ENCODE data around the gene LAMC1. TPM values are rescaled to one million over a fixed set of nuclear protein-coding genes. Genes with fewer than 3 reads are reported as not detected.
"Not testable (repeated sequence)": the region's sequence is repeated elsewhere in the genome, so short reads cannot be mapped to it uniquely, and the experiment has no call there.

LAMC1 gene
- total RNA-seq, 1 donor from 2014 or later, result 164 TPM

- H3K36me3 Mint-ChIP-seq, result peaks cover 37% of the 10 kb centered on the region
- peaks cover 3% of the 10 kb centered on the region for H3K4me1 Mint-ChIP-seq
- no peak for DNase-seq (ENCODE audit: low spot score in 2 of 2, unreplicated experiment in 2 of 2)
- no peak overlapping the region for H3K27ac Mint-ChIP-seq
- no peak overlapping the region for H3K4me3 Mint-ChIP-seq
- H3K27me3 Mint-ChIP-seq (ENCODE audit: low read depth), result no peaks in the 10 kb centered on the region
- TF ChIP-seq CTCF (IDR thresholded peaks at IDR 0.05; ENCODE audit: unreplicated experiment), result no peak
- no peaks in the 10 kb centered on the region for H3K9me3 Mint-ChIP-seq
These were observed 120.5 kb downstream of the LAMC1 start for GRCh38 chr1:183143576-183144315.

- H3K27ac Mint-ChIP-seq, result no peak overlapping the region
- DNase-seq (ENCODE audit: low spot score in 2 of 2, unreplicated experiment in 2 of 2), result no peak
- peaks cover 31% of the 10 kb centered on the region for H3K36me3 Mint-ChIP-seq
- H3K9me3 Mint-ChIP-seq, result no peaks in the 10 kb centered on the region
- no peaks in the 10 kb centered on the region for H3K4me1 Mint-ChIP-seq
- no peak for TF ChIP-seq CTCF (IDR thresholded peaks at IDR 0.05; ENCODE audit: unreplicated experiment)
- no peaks in the 10 kb centered on the region for H3K27me3 Mint-ChIP-seq (ENCODE audit: low read depth)
- no peak overlapping the region for H3K4me3 Mint-ChIP-seq
These were observed 121.5 kb downstream of the LAMC1 start for GRCh38 chr1:183144752-183145151.

GRCh38 chr1:183147735-183148134 is 124.5 kb downstream of the LAMC1 start:
- peaks cover 9% of the 10 kb centered on the region for H3K36me3 Mint-ChIP-seq
- H3K27ac Mint-ChIP-seq, result no peak overlapping the region
- H3K4me3 Mint-ChIP-seq, result no peak overlapping the region
- no peak for DNase-seq (ENCODE audit: low spot score in 2 of 2, unreplicated experiment in 2 of 2)
- TF ChIP-seq CTCF (IDR thresholded peaks at IDR 0.05; ENCODE audit: unreplicated experiment), result no peak
- H3K4me1 Mint-ChIP-seq, result no peaks in the 10 kb centered on the region
- peaks cover 1% of the 10 kb centered on the region for H3K9me3 Mint-ChIP-seq
- no peaks in the 10 kb centered on the region for H3K27me3 Mint-ChIP-seq (ENCODE audit: low read depth)

GRCh38 chr1:183148599-183148998 is 125.4 kb downstream of the LAMC1 start:
- Mint-ChIP-seq H3K9me3 (peaks cover 4% of the 10 kb centered on the region), H3K4me3 (no peak overlapping the region), H3K27me3 (ENCODE audit: low read depth) (no peaks in the 10 kb centered on the region), H3K4me1 (no peaks in the 10 kb centered on the region), H3K27ac (peak overlapping the region; percentile 14), H3K36me3 (peaks cover 4% of the 10 kb centered on the region)
- TF ChIP-seq CTCF (IDR thresholded peaks at IDR 0.05; ENCODE audit: unreplicated experiment), result no peak
- no peak for DNase-seq (ENCODE audit: low spot score in 2 of 2, unreplicated experiment in 2 of 2)

GRCh38 chr1:183149273-183149672 is 126.1 kb downstream of the LAMC1 start:
- Mint-ChIP-seq H3K36me3 (peaks cover 4% of the 10 kb centered on the region), H3K4me3 (no peak overlapping the region), H3K27me3 (ENCODE audit: low read depth) (no peaks in the 10 kb centered on the region), H3K9me3 (peaks cover 4% of the 10 kb centered on the region), H3K27ac (no peak overlapping the region), H3K4me1 (no peaks in the 10 kb centered on the region)
- DNase-seq (ENCODE audit: low spot score in 2 of 2, unreplicated experiment in 2 of 2), result no peak
- no peak for TF ChIP-seq CTCF (IDR thresholded peaks at IDR 0.05; ENCODE audit: unreplicated experiment)

- not testable (repeated sequence) for H3K27me3 Mint-ChIP-seq (ENCODE audit: low read depth); H3K36me3 Mint-ChIP-seq; H3K4me1 Mint-ChIP-seq; H3K9me3 Mint-ChIP-seq; H3K4me3 Mint-ChIP-seq; DNase-seq (ENCODE audit: low spot score in 2 of 2, unreplicated experiment in 2 of 2); H3K27ac Mint-ChIP-seq
These were observed 126.8 kb downstream of the LAMC1 start for GRCh38 chr1:183150032-183150431.
